ENCODE data around the gene MAJIN.

MAJIN gene

GRCh38 chr11:64933935-64934681, 37.8 kb downstream of the MAJIN start:
- no peak for DNase-seq (ENCODE audit: extremely low read depth, insufficient read length)
- no peaks in the 10 kb centered on the region for H3K27me3 ChIP-seq (replicated peaks; ENCODE audit: control insufficient read depth, insufficient read depth, low read length)
- TF ChIP-seq, protein P1, sequence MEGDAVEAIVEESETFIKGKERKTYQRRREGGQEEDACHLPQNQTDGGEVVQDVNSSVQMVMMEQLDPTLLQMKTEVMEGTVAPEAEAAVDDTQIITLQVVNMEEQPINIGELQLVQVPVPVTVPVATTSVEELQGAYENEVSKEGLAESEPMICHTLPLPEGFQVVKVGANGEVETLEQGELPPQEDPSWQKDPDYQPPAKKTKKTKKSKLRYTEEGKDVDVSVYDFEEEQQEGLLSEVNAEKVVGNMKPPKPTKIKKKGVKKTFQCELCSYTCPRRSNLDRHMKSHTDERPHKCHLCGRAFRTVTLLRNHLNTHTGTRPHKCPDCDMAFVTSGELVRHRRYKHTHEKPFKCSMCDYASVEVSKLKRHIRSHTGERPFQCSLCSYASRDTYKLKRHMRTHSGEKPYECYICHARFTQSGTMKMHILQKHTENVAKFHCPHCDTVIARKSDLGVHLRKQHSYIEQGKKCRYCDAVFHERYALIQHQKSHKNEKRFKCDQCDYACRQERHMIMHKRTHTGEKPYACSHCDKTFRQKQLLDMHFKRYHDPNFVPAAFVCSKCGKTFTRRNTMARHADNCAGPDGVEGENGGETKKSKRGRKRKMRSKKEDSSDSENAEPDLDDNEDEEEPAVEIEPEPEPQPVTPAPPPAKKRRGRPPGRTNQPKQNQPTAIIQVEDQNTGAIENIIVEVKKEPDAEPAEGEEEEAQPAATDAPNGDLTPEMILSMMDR (IDR thresholded peaks at IDR 0.05; ENCODE audit: insufficient read depth, low read length, poor library complexity, severe bottlenecking), result no peak
- peaks cover 20% of the 10 kb centered on the region for H3K36me3 ChIP-seq (ENCODE audit: control insufficient read depth, insufficient read depth, low read length)
- H3K4me3 ChIP-seq (replicated peaks; ENCODE audit: low read depth, low read length), result no peak overlapping the region

DNA sequence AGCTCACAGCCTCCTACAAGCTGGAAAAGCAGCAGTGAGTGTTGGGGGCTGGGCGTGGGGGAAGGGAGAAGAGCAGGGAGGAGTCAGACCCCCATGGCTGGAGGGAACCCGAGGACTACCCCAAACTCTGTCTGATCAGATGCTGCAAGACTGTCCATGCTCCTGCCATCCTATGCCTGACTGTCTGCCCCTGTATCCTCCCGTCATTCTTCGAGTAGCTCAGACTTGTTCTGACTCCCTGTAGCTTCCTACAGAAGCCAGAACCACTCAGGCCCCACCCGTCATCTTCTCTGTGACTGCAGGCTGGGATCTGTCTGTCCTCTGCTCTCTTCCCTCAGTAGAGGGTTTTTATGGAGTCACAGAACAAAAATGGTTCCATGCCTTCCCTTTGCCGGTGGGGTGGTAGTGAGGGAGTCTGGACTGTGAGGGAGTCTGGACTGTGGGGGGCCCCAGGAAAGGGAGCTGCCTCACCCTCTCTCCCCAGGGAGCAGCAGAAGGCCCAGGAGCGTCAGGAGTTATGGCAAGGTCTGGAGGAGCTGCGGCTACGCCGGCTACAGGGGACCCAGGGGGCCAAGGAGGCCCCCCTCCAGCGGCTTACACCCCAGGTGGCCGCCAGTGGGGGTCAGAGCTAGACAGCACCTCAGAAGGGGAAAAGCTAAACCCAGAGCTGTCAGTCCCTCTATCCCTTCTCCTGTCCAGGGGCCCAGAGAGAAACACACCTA, 38.5 kb downstream of the MAJIN start:
- no peaks in the 10 kb centered on the region for H3K27me3 ChIP-seq (replicated peaks; ENCODE audit: control insufficient read depth, insufficient read depth, low read length)
- H3K36me3 ChIP-seq (ENCODE audit: control insufficient read depth, insufficient read depth, low read length), result peaks cover 20% of the 10 kb centered on the region
- H3K4me3 ChIP-seq (replicated peaks; ENCODE audit: low read depth, low read length), result no peak overlapping the region
- TF ChIP-seq, protein P1 (IDR thresholded peaks at IDR 0.05; ENCODE audit: insufficient read depth, low read length, poor library complexity, severe bottlenecking), result no peak
- no peak for DNase-seq (ENCODE audit: extremely low read depth, insufficient read length)

- Histone ChIP-seq H3K36me3 (ENCODE audit: control insufficient read depth, insufficient read depth, low read length) (peaks cover 24% of the 10 kb centered on the region), H3K4me3 (replicated peaks; ENCODE audit: low read depth, low read length) (no peak overlapping the region), H3K27me3 (replicated peaks; ENCODE audit: control insufficient read depth, insufficient read depth, low read length) (no peaks in the 10 kb centered on the region)
- TF ChIP-seq, protein P1 (IDR thresholded peaks at IDR 0.05; ENCODE audit: insufficient read depth, low read length, poor library complexity, severe bottlenecking), result no peak
- DNase-seq (ENCODE audit: extremely low read depth, insufficient read length), result no peak
Observed at GRCh38 chr11:64932324-64932723, 39.6 kb downstream of the MAJIN start.

GRCh38 chr11:64931290-64931689, 40.6 kb downstream of the MAJIN start:
- Histone ChIP-seq H3K27me3 (replicated peaks; ENCODE audit: control insufficient read depth, insufficient read depth, low read length) (no peaks in the 10 kb centered on the region), H3K36me3 (ENCODE audit: control insufficient read depth, insufficient read depth, low read length) (peaks cover 24% of the 10 kb centered on the region), H3K4me3 (replicated peaks; ENCODE audit: low read depth, low read length) (no peak overlapping the region)
- DNase-seq (ENCODE audit: extremely low read depth, insufficient read length), result no peak
- TF ChIP-seq, protein P1 (IDR thresholded peaks at IDR 0.05; ENCODE audit: insufficient read depth, low read length, poor library complexity, severe bottlenecking), result no peak

GRCh38 chr11:64930340-64930739, 41.6 kb downstream of the MAJIN start:
- Histone ChIP-seq H3K4me3 (replicated peaks; ENCODE audit: low read depth, low read length) (no peak overlapping the region), H3K27me3 (replicated peaks; ENCODE audit: control insufficient read depth, insufficient read depth, low read length) (no peaks in the 10 kb centered on the region), H3K36me3 (ENCODE audit: control insufficient read depth, insufficient read depth, low read length) (peaks cover 24% of the 10 kb centered on the region)
- TF ChIP-seq, protein P1 (IDR thresholded peaks at IDR 0.05; ENCODE audit: insufficient read depth, low read length, poor library complexity, severe bottlenecking), result no peak
- no peak for DNase-seq (ENCODE audit: extremely low read depth, insufficient read length)

Measured in GM06990 (cell line).